ACC112 (cell line): Measurements from ENCODE around the gene RUFY3.
"Not testable (repeated sequence)": the region's sequence is repeated elsewhere in the genome, so short reads cannot be mapped to it uniquely, and the experiment has no call there.

Source experiments
- H2AFZ ChIP-seq: fragments of 200-600 bp; sonication (generic); one replicate; pipeline ENCODE4 v1.6.0; 2017; ENCODE audit warnings: antibody characterized with exemption, low read length; ENCODE audit not compliant: unreplicated experiment
- H3K27ac ChIP-seq: fragments of 200-600 bp; sonication (generic); 2 replicates; pipeline ENCODE4 v1.5.1; 2014; ENCODE audit warnings: low read depth, mild to moderate bottlenecking, antibody characterized with exemption, low read length, moderate library complexity
- H3K27me3 ChIP-seq: fragments of 200-600 bp; sonication (generic); 2 replicates; pipeline ENCODE4 v1.6.1; 2014; ENCODE audit warnings: mild to moderate bottlenecking, antibody characterized with exemption, low read length, moderate library complexity, mixed read lengths; ENCODE audit not compliant: insufficient read depth
- H3K36me3 ChIP-seq: fragments of 200-600 bp; sonication (generic); 2 replicates; pipeline ENCODE4 v1.6.1; 2016; ENCODE audit warnings: mild to moderate bottlenecking, antibody characterized with exemption, low read length, moderate library complexity, mixed read lengths; ENCODE audit not compliant: insufficient read depth
- H3K4me1 ChIP-seq: fragments of 200-600 bp; sonication (generic); one replicate; pipeline ENCODE4 v1.6.1; 2016; ENCODE audit warnings: low read length, mixed read lengths; ENCODE audit not compliant: insufficient read depth, unreplicated experiment, control insufficient read depth
- H3K4me3 ChIP-seq: fragments of 200-600 bp; sonication (generic); 2 replicates; pipeline ENCODE4 v1.5.1; 2014; ENCODE audit warnings: mild to moderate bottlenecking, low read depth, low read length
- H3K79me2 ChIP-seq: fragments of 200-600 bp; sonication (generic); one replicate; pipeline ENCODE4 v1.6.0; 2016; ENCODE audit warnings: low read length; ENCODE audit not compliant: control insufficient read depth, unreplicated experiment, insufficient read depth

The RUFY3 gene

GRCh38 chr4:70753630-70754029 is 31.9 kb downstream of the RUFY3 start:
- no peak overlapping the region for H3K27ac ChIP-seq
- H3K4me1 ChIP-seq, result peaks cover 10% of the 10 kb centered on the region
- no peak overlapping the region for H3K4me3 ChIP-seq
- 0 out of 2 replicates have a peak, but pooled peaks cover 4% of the 10 kb centered on the region for H3K36me3 ChIP-seq
- no peak overlapping the region for H2AFZ ChIP-seq
- H3K27me3 ChIP-seq, result no peaks in the 10 kb centered on the region
- peaks cover 49% of the 10 kb centered on the region for H3K79me2 ChIP-seq

GRCh38 chr4:70754470-70754869 is 32.7 kb downstream of the RUFY3 start:
- Histone ChIP-seq H2AFZ (no peak overlapping the region), H3K4me1 (peaks cover 7% of the 10 kb centered on the region), H3K36me3 (0 out of 2 replicates have a peak, but pooled peaks cover 4% of the 10 kb centered on the region), H3K4me3 (peak overlapping the region; percentile 29; the same call in 1 of the 2 replicates), H3K79me2 (peaks cover 45% of the 10 kb centered on the region), H3K27ac (no peak overlapping the region), H3K27me3 (no peaks in the 10 kb centered on the region)

DNA sequence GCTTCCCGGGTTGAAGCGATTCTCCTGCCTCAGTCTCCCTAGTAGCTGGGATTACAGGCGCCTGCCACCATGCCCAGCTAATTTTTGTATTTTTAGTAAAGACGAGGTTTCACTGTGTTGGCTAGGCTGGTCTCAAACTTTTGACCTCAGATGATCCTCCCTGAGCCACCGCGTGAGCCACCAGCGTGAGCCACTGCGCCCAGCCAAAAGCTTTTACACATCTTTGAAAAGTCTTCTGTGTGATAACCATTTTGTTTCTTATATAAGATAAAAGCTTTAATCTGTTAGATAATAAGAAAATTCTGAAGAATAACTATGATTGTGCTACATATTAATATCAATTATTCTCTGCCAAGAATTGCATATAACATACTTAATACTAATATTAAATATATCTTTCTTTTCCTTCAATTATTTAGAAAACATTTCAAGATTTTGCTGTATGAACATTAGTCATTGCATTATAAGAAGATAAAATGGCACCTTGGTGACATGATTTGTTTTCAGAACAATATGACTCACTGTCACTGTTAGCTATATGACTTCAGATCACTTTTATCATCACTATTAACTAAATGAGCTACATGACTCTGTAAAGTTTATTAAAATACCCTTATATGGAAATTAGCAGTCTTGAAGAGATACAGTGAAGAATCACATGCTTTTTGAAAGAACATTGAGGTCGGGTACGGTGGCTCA is 33.4 kb downstream of the RUFY3 start:
- peaks cover 47% of the 10 kb centered on the region for H3K79me2 ChIP-seq

GRCh38 chr4:70759126-70759525 is 37.4 kb downstream of the RUFY3 start:
- Histone ChIP-seq H3K4me3 (peak overlapping the region; percentile 44; the same call in 1 of the 2 replicates), H3K27ac (no peak overlapping the region), H3K4me1 (peaks cover 9% of the 10 kb centered on the region), H2AFZ (no peak overlapping the region), H3K36me3 (peaks cover 27% of the 10 kb centered on the region), H3K79me2 (peaks cover 27% of the 10 kb centered on the region), H3K27me3 (no peaks in the 10 kb centered on the region)

More for the DNA sequence above, 33.4 kb downstream of the RUFY3 start:
- H3K36me3 ChIP-seq, result 0 out of 2 replicates have a peak, but pooled peaks cover 4% of the 10 kb centered on the region
- no peak overlapping the region; the same call in 1 of the 2 replicates for H3K4me3 ChIP-seq
- H2AFZ ChIP-seq, result no peak overlapping the region
- peaks cover 9% of the 10 kb centered on the region for H3K4me1 ChIP-seq
- H3K27ac ChIP-seq, result no peak overlapping the region
- no peaks in the 10 kb centered on the region for H3K27me3 ChIP-seq

- Histone ChIP-seq H2AFZ (no peak overlapping the region), H3K27ac (no peak overlapping the region), H3K79me2 (peaks cover 27% of the 10 kb centered on the region)
Measured at GRCh38 chr4:70759627-70760026, 37.9 kb downstream of the RUFY3 start.

DNA sequence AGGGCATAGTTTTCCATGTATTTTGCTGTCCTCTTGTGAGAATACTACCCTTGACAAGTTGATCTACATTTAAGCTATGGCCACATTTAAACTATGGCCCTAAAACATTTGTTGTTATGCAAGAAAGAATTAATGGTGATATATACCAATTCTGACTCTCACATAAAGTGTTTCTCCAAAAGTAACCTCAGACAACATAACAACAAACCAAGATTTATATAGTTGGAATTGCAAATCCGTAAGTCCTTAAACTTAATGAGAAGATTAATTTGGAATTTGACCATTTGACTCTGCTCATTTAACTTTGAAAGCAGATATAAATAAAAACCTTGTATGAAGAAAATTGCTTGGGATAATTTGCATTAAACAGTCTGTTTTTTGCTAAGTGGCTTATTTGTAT is 38.9 kb downstream of the RUFY3 start:
- Histone ChIP-seq H2AFZ (no peak overlapping the region), H3K4me1 (peaks cover 9% of the 10 kb centered on the region), H3K4me3 (no peak overlapping the region), H3K27ac (no peak overlapping the region), H3K36me3 (peaks cover 40% of the 10 kb centered on the region), H3K27me3 (no peaks in the 10 kb centered on the region), H3K79me2 (peaks cover 27% of the 10 kb centered on the region)

More at GRCh38 chr4:70759627-70760026, 37.9 kb downstream of the RUFY3 start:
- Histone ChIP-seq H3K36me3 (peaks cover 32% of the 10 kb centered on the region), H3K4me1 (peaks cover 9% of the 10 kb centered on the region), H3K27me3 (no peaks in the 10 kb centered on the region), H3K4me3 (peak overlapping the region; percentile 44; the same call in 1 of the 2 replicates)

- H3K79me2 ChIP-seq, result peaks cover 20% of the 10 kb centered on the region
- H3K36me3 ChIP-seq, result peaks cover 37% of the 10 kb centered on the region
- H2AFZ ChIP-seq, result no peak overlapping the region
- H3K27me3 ChIP-seq, result no peaks in the 10 kb centered on the region
- H3K27ac ChIP-seq, result no peak overlapping the region
- H3K4me1 ChIP-seq, result peaks cover 9% of the 10 kb centered on the region
- no peak overlapping the region for H3K4me3 ChIP-seq
Measured at GRCh38 chr4:70761276-70761816, 39.6 kb downstream of the RUFY3 start.

DNA sequence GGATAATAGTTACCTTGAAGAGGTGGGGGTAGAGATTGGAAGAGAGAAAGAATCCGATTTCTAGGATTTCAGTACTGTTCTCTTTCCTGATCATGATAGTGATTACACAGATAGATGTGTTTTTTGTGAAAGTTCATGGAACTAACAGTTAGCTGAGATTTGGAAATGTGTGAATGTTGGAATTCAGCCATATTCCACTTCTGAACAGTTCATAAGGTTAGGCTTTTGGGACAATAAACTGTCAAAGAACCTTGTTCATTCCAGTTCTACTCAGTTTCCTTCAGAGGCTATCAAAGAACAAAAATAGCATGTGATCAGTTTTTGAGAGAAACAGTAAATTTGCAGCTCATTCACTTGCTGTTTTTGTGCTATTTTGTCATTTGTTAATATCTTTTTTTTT is 43.6 kb downstream of the RUFY3 start:
- Histone ChIP-seq H3K79me2 (peaks cover 9% of the 10 kb centered on the region), H3K4me3 (no peak overlapping the region), H3K4me1 (peaks cover 12% of the 10 kb centered on the region), H2AFZ (no peak overlapping the region), H3K27ac (no peak overlapping the region), H3K27me3 (no peaks in the 10 kb centered on the region), H3K36me3 (peaks cover 58% of the 10 kb centered on the region)

- H3K27ac ChIP-seq, result peak overlapping the region; percentile 87
Measured at GRCh38 chr4:70768301-70768948, 46.7 kb downstream of the RUFY3 start.

GRCh38 chr4:70769396-70769795 is 47.6 kb downstream of the RUFY3 start:
- H3K27me3 ChIP-seq, H3K27ac ChIP-seq, H3K79me2 ChIP-seq, H3K4me3 ChIP-seq, H2AFZ ChIP-seq: not testable (repeated sequence)
- Histone ChIP-seq H3K36me3 (peaks cover 47% of the 10 kb centered on the region), H3K4me1 (peaks cover 12% of the 10 kb centered on the region)

More at GRCh38 chr4:70768301-70768948, 46.7 kb downstream of the RUFY3 start:
- H3K27me3 ChIP-seq, result no peaks in the 10 kb centered on the region
- peaks cover 12% of the 10 kb centered on the region for H3K4me1 ChIP-seq
- H3K4me3 ChIP-seq, result peak overlapping the region; percentile 47; the same call in 1 of the 2 replicates
- no peaks in the 10 kb centered on the region for H3K79me2 ChIP-seq
- H3K36me3 ChIP-seq, result peaks cover 53% of the 10 kb centered on the region
- peak overlapping the region; percentile 39 for H2AFZ ChIP-seq
